Skeletal muscle satellite cell (primary cell): ENCODE data around the gene ZNF710.
"Not testable (repeated sequence)": the region's sequence is repeated elsewhere in the genome, so short reads cannot be mapped to it uniquely, and the experiment has no call there.

Source experiments
- H3K27me3 ChIP-seq: 2 replicates; pipeline ENCODE4 v1.7.0; 2013; ENCODE audit warnings: low read length; ENCODE audit not compliant: control insufficient read depth, insufficient read depth
- H3K36me3 ChIP-seq: 2 replicates; pipeline ENCODE4 v1.7.0; 2013; ENCODE audit warnings: mild to moderate bottlenecking, control low read depth, low read length; ENCODE audit not compliant: insufficient read depth
- H3K4me1 ChIP-seq: 2 replicates; pipeline ENCODE4 v1.7.0; 2013; ENCODE audit warnings: low read length; ENCODE audit not compliant: control insufficient read depth, insufficient read depth
- H3K4me2 ChIP-seq: 2 replicates; pipeline ENCODE4 v1.7.0; 2013; ENCODE audit warnings: mild to moderate bottlenecking, low read length
- H3K4me3 ChIP-seq: 2 replicates; pipeline ENCODE4 v1.7.0; 2013; ENCODE audit warnings: low read length
- H3K9ac ChIP-seq: 2 replicates; pipeline ENCODE4 v1.7.0; 2013; ENCODE audit warnings: mild to moderate bottlenecking, low read depth, low read length, moderate library complexity
- H3K9me3 ChIP-seq: replicated peaks from 2 replicates; pipeline ENCODE4 v1.7.0; 2013; ENCODE audit warnings: mild to moderate bottlenecking, control low read depth, low read length

ZNF710 gene

DNA sequence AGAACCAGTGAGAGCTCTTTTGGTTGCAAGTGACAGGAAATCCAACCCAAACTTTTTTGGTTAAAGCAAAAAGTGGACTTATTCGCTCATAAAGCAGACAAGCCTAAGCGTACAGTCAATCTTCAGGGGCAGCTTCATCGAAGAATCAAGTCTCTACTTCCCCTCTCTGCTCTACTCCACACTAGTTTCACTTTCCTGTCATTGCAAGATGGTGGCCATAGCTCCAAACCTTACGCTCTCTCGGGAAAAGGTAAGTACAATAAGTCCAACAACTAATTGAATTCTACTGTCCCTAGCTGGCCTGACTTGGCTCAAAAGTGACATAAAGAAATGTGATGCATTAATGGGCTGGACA lies 24.9 kb upstream of the ZNF710 start:
- Histone ChIP-seq H3K4me2 (no peak overlapping the region), H3K4me1 (no peaks in the 10 kb centered on the region), H3K36me3 (no peaks in the 10 kb centered on the region), H3K9me3 (no peaks in the 10 kb centered on the region), H3K4me3 (no peak overlapping the region), H3K27me3 (peaks cover 23% of the 10 kb centered on the region), H3K9ac (no peak overlapping the region)

DNA sequence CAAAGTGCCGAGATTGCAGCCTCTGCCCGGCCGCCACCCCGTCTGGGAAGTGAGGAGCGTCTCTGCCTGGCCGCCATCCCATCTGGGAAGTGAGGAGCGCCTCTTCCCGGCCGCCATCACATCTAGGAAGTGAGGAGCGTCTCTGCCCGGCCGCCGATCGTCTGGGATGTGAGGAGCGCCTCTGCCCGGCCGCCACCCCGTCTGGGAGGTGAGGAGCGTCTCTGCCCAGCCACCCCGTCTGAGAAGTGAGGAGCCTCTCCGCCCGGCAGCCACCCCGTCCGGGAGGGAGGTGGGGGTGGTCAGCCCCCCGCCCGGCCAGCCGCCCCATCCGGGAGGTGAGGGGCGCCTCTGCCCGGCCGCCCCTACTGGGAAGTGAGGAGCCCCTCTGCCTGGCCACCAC lies 23.3 kb upstream of the ZNF710 start:
- H3K36me3 ChIP-seq, H3K9ac ChIP-seq, H3K4me2 ChIP-seq, H3K4me1 ChIP-seq, H3K4me3 ChIP-seq, H3K9me3 ChIP-seq: not testable (repeated sequence)
- H3K27me3 ChIP-seq, result peaks cover 37% of the 10 kb centered on the region

DNA sequence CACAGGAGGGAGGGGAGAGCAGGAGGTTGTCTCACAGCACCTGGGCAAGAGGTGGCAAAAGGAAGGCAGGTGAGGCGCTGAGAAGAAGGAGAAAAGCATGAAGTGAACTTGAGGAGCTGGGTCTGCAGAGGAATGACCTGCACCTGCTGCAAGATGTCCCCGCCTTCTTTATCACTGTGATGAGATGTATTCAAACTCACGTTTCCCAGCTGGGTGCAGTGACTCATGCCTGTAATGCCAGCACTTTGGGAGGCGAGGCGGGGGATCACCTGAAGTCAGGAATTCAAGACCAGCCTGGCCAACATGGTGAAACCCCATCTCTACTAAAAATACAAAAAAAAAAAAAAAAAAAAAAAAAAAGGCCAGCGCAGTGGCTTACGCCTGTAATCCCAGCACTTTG lies 22.2 kb upstream of the ZNF710 start:
- Histone ChIP-seq H3K9ac (no peak overlapping the region), H3K4me1 (no peaks in the 10 kb centered on the region), H3K4me2 (no peak overlapping the region), H3K4me3 (no peak overlapping the region), H3K36me3 (no peaks in the 10 kb centered on the region), H3K9me3 (no peaks in the 10 kb centered on the region), H3K27me3 (peaks cover 48% of the 10 kb centered on the region)

DNA sequence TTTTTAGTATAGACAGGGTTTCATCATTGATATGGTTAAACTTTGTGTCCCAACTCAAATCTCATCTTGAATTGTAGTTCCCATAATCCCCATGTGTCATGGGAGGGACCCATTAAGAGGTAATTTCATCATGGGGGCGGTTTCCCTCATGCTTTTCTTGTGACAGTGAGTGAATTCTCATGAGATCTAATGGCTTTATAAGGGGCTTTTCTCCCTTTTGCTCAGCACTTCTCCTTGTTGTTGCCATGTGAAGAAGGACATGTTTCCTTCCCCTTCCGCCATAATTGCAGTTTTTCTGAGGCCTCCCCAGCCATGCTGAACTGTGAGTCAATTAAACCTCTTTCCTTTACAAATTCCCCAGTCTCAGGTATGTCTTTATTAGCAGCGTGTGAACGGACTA lies 20.2 kb upstream of the ZNF710 start:
- H3K4me1 ChIP-seq, result no peaks in the 10 kb centered on the region

DNA sequence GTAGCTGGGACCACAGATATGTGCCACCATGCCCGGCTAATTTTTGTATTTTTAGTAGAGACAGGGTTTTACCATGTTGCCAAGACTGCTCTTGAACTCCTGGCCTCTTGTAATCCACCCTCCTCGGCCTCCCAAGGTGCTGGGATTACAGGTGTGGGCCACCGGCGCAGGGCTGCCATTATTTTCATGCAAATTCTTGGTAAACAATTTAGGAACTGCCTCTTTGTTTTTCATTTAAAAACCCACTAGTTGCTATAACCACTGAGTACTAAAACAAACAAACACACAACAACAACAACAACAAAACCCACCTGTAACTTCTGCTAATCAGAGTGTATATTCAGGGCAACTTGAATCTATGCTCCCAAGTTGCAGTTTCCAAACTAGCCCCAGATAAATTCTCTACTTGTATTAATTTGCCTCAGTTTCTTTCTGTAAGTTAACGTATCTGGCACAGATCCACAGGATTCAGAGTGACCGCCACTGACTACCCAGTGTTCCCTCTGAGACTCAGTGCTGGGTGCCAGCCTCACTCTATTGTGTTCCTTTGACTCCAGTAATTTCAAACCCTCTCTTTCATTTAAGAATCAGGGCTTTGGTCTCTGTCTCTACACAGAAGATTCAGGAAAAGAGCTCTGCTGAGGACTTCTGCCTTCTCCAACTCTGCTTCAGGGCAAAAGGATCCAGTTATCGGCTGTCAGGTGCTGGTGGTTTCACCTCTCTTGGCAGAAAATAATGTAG lies 18.6 kb upstream of the ZNF710 start:
- no peaks in the 10 kb centered on the region for H3K4me1 ChIP-seq
- H3K36me3 ChIP-seq, result no peaks in the 10 kb centered on the region
- no peaks in the 10 kb centered on the region for H3K9me3 ChIP-seq
- no peak overlapping the region for H3K4me3 ChIP-seq
- peaks cover 41% of the 10 kb centered on the region for H3K27me3 ChIP-seq
- no peak overlapping the region for H3K4me2 ChIP-seq
- no peak overlapping the region for H3K9ac ChIP-seq

More for the DNA sequence above, 20.2 kb upstream of the ZNF710 start:
- Histone ChIP-seq H3K9ac (no peak overlapping the region), H3K27me3 (peaks cover 47% of the 10 kb centered on the region), H3K9me3 (no peaks in the 10 kb centered on the region), H3K4me3 (no peak overlapping the region), H3K4me2 (no peak overlapping the region), H3K36me3 (no peaks in the 10 kb centered on the region)

DNA sequence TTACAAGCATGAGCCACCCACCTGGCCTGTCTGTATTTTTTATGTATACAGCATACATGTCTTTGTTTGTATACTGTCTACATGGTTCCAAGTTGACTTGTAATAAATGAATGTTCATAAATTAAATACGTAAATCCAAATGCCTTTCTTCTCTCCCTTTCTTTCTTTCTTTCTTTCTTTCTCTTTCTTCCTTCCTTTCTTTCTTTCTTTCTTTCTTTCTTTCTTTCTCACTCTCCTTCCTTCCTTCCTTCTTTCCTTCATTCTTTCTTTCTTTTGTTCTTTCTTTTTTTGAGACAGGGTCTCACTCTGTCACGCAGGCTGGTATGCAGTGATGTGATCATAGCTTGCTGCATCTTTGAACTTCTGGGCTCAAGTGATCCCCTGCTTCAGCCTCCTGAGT lies 17.1 kb upstream of the ZNF710 start:
- no peak overlapping the region for H3K9ac ChIP-seq
- no peak overlapping the region for H3K4me3 ChIP-seq
- no peak overlapping the region for H3K4me2 ChIP-seq
- no peaks in the 10 kb centered on the region for H3K9me3 ChIP-seq
- peaks cover 41% of the 10 kb centered on the region for H3K27me3 ChIP-seq
- no peaks in the 10 kb centered on the region for H3K36me3 ChIP-seq
- no peaks in the 10 kb centered on the region for H3K4me1 ChIP-seq

DNA sequence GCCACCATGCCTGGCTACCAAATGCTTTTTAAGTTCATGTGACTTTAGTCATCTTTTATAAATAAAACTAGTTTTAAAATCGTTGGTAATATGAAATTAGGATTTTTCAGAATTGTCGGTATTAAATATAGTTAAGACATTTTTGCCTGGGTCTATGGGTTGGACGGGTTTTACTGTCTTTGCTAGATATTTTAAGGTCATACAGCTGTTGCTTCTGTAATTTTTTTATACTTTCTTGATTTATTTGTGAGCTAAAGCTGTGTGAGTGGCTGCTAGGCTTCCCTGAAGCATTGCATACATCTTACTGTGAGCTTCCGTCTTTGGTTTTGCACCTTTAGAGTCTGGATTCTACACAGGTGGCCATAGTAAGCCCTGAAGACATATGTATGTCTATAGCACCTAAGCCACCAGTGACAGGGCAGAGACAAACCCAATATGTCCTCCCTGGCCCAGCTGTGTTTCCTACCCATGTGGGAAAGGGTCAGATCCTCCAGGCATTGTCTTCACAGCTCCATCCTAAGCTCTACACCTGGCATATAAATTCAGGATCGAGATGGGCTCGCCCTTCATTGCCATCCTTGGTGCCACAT lies 16.6 kb upstream of the ZNF710 start:
- H3K4me3 ChIP-seq, result no peak overlapping the region
- no peaks in the 10 kb centered on the region for H3K36me3 ChIP-seq
- no peaks in the 10 kb centered on the region for H3K9me3 ChIP-seq
- peaks cover 41% of the 10 kb centered on the region for H3K27me3 ChIP-seq
- no peaks in the 10 kb centered on the region for H3K4me1 ChIP-seq
- no peak overlapping the region for H3K4me2 ChIP-seq
- no peak overlapping the region for H3K9ac ChIP-seq

DNA sequence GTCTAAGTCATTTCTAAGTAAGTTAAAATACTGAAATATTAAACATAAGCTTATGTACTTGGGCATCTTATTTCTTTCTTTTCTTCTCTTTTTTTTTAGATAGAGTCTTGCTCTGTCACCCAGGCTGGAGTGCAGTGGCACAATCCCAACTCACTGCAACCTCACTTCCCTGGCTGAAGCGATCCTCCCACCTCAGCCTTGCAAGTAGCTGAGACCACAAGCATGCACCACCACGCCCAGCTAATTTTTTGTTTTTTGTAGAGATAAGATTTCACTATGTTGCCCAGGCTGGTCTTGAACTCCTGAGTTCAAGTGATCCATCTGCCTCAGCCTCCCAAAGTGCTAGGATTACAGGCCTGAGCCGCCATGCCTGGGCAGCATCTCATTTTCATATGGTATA lies 16.0 kb upstream of the ZNF710 start:
- no peaks in the 10 kb centered on the region for H3K4me1 ChIP-seq
- H3K4me2 ChIP-seq, result no peak overlapping the region
- no peak overlapping the region for H3K4me3 ChIP-seq
- peaks cover 41% of the 10 kb centered on the region for H3K27me3 ChIP-seq
- no peaks in the 10 kb centered on the region for H3K9me3 ChIP-seq
- no peaks in the 10 kb centered on the region for H3K36me3 ChIP-seq
- H3K9ac ChIP-seq, result no peak overlapping the region

DNA sequence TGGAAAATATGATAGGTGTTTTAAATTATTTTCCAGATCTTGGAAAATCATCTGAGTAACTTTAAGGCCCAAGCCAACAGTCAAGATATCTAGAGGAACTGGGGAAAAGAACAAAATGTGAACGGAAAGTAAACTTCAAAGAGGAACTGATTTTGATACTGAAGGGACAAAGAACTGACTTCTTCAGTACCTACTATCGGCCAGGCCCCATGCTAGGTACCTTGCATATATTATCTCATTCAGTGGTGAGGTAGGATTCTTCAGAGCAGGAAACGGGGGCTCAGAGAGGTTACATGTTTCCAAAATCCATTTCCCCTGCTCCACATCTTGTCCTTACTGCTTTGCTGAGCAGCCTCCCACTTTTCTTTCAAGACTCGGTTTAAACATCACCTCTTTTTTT lies 9.8 kb upstream of the ZNF710 start:
- Histone ChIP-seq H3K9me3 (no peaks in the 10 kb centered on the region), H3K4me1 (no peaks in the 10 kb centered on the region), H3K9ac (no peak overlapping the region), H3K27me3 (peaks cover 10% of the 10 kb centered on the region), H3K36me3 (no peaks in the 10 kb centered on the region), H3K4me2 (no peak overlapping the region), H3K4me3 (no peak overlapping the region)

DNA sequence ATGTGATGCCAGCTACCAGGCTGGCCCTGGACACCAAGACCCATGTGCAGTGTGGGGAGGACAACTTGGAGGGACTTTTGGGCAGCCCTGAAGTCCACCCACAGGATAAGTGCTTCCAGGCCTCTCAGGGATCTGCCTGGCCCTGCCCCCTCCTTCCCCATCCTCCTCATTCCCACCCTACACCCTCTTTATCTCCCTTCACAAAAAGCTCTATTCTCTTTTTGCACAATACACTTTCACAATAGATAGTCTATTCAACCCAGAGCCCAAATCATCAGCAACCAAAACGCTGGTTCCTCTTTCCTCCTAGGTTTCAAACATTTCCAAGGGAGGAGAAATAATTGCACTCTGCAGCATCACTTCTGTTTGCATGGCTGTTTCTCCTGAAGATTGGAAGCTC lies 7.8 kb upstream of the ZNF710 start:
- Histone ChIP-seq H3K36me3 (no peaks in the 10 kb centered on the region), H3K9ac (no peak overlapping the region), H3K27me3 (peaks cover 10% of the 10 kb centered on the region), H3K4me2 (no peak overlapping the region), H3K4me3 (no peak overlapping the region), H3K9me3 (no peaks in the 10 kb centered on the region), H3K4me1 (peaks cover 4% of the 10 kb centered on the region)

DNA sequence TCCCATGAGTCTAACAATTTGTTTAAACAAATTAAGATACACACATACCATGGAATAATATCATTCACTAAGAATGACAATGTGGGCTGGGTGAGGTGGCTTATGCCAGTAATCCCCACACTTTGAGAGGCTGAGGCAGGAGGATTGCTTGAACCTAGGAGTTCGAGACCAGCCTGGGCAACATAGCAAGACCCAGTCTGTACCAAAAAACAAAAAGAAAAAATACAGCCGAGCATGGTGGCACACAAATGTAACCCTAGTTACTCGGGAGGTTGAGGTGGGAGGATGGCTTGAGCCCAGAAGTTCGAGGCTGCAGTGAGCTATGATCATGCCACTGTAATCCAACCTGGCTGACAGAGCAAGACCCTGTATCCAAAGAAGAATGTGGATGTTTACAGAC lies 4.0 kb upstream of the ZNF710 start:
- Histone ChIP-seq H3K4me3 (no peak overlapping the region), H3K9ac (no peak overlapping the region), H3K4me2 (no peak overlapping the region), H3K27me3 (peaks cover 8% of the 10 kb centered on the region), H3K4me1 (peaks cover 27% of the 10 kb centered on the region), H3K9me3 (no peaks in the 10 kb centered on the region), H3K36me3 (no peaks in the 10 kb centered on the region)

DNA sequence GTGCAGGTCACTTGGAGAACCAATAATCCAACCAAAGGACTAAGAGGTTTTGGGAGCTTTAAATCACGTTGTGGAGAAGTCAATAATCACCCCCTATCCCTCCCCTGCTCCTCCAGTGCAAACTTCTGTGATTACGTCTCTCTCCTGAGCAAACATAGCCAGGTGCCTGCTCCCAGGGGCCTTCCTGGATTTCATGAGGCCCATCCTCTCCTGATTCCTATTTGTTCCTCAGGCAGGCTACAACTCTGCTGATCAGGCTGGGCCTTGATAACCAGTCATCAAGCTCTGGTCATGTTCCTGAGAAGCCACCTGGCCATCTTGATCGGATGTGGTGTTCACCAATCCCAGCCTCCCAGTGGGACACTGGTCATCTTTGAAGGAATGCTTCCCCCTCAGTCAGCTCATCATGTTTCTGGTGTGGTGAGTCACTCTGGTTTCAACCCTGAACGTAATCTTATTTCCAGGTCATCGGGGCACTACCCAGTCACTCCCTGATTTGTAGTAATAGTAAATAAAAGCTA lies 2.9 kb upstream of the ZNF710 start:
- H3K4me1 ChIP-seq, result peaks cover 27% of the 10 kb centered on the region
- no peaks in the 10 kb centered on the region for H3K36me3 ChIP-seq
- no peak overlapping the region for H3K4me2 ChIP-seq
- peaks cover 5% of the 10 kb centered on the region for H3K27me3 ChIP-seq
- H3K9me3 ChIP-seq, result no peaks in the 10 kb centered on the region
- no peak overlapping the region for H3K4me3 ChIP-seq
- no peak overlapping the region for H3K9ac ChIP-seq
